Measurements from ENCODE around the gene MEP1A.
A peak's percentile ranks its signal among the peaks of the same experiment; 100 is the strongest.
"Not testable (repeated sequence)": the region's sequence is repeated elsewhere in the genome, so short reads cannot be mapped to it uniquely, and the experiment has no call there.

MEP1A gene

GRCh38 chr6:46834257-46834916, 41.2 kb downstream of the MEP1A start:
- not testable (repeated sequence) for DNase-seq (ENCODE audit: low read depth)

- not testable (repeated sequence) for DNase-seq (ENCODE audit: low read depth)
Observed at GRCh38 chr6:46834991-46835390, 41.8 kb downstream of the MEP1A start.

DNA sequence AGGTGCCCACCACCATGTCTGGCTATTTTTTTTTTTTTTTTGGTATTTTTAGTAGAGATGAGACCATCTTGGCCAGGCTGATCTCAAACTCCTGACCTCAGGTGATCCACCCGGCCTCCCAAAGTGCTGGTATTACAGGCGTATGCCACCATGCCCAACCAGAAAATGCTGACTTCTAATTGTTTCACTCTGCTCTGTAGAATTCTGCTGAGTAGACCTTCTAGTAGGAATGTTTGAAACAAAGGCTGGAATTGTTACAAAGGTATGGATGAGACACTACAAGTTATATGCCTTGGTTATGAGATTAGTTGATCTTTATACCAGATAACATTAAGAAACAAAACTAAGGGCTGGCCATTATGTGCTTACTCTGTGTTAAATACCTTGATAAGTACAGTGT, 44.8 kb downstream of the MEP1A start:
- DNase-seq (ENCODE audit: low read depth): no peak

DNA sequence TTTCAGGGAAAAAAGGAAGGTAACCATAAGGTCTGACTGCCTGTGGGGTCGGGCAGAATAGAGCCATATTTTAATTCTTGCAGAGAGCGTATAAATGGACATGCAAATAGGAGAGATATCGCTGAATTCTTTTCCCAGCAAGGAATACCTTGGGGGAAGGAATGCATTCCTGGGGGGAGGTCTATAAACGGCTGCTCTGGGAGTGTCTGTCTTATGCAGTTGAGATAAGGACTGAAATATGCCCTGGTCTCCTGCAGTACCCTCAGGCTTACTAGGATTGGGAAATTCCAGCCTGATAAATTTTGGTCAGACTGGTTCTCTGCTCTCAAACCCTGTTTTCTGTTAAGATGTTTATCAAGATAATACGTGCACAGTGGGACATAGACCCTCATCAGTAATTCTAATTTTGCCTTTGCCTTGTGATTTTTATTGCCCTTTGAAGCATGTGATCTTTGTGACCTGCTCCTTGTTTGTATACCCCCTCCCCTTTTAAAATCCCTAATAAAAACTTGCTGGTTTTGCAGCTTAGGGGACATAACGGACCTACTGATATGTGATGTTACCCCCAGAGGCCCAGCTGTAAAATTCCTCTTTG, 49.2 kb downstream of the MEP1A start:
- DNase-seq (ENCODE audit: low read depth): not testable (repeated sequence)

- DNase-seq (ENCODE audit: low read depth): no peak
Observed at GRCh38 chr6:46845126-46845525, 51.9 kb downstream of the MEP1A start.

DNA sequence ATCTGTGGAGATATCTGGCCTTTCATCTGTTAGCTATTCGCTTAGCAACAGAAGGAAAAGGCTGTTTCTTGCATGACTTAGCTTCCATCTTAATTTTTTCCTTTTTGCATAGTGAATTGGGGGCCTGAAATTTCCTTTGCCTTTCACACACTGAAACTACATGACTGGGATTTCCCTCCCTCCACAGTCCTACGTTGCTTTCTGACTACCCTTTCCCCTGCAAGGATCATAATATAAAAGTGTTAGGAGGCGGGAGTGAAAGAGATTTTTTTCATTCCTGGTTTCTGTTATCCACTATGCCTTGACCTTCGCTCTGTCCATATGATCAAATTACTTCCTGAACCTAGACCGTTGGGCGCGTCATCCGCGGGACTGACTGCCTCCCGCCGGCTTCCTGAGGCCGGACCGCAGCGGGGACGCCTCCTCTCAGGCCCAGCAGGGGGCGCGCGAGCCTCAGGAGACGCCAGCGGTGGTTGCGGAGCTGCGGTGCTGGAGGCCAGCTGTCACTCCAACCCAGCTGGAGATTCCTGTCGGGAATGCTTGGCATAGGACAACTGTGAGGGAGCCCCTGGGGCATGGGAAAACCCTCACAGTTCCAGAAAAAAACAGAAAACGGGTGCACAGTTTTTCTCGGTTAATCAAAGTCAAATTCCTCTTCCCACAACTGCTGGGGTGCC, 55.6 kb downstream of the MEP1A start:
- DNase-seq (ENCODE audit: low read depth): peak; percentile 57

DNA sequence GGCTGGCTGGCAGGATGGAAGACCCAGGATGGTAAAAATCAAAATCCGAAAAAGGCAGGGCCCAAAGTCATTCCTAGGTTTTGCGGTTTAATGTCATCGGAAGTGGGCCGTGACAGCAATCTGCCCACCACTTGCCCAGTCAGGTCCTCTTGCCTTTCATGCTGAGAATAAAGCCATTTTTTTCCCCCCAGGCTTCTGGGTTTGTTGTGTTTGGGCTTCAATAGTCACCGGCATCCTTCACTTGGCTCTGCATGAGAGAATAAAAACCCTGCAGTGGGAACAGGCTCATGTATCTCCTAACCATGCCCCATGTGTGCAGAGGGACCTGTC, 56.1 kb downstream of the MEP1A start:
- no peak for DNase-seq (ENCODE audit: low read depth)

DNA sequence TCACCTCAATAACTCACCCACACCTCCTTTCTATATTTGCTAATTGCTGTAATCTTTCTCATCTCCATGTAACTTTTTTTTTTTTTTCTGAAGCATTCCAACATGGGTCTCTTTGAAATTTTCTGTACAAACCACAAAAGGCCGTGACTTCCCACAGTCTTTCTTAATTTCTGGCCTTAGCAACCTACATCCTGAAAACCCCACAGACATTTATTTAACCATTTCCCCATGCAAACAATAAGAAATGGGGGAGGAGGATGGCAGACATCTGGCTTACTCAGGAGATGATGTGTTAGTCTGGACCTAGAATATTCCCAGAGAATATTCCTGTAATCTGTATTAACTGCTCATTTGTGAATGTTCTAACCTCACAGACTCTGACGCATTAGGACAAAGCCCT, 57.6 kb downstream of the MEP1A start:
- DNase-seq (ENCODE audit: low read depth): no peak

DNA sequence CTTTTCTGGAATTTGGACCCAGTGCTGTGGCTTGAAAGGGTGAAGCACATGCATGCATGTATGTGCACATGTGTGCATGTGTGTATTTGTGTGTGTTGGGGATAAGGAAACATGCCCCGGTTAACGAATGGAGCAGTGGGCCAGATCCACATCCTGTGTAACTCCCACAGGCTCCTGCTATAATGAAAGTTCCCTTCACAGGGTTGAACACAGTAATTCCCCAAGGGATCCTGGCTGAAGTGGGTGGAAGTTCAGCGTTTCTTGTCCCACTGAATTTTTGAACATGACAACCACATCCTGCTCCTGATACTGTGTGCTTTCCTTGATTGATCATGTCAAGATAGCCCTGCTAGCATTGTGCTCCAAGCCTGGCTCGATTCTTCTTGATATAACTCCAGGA, 58.4 kb downstream of the MEP1A start:
- DNase-seq (ENCODE audit: low read depth): not testable (repeated sequence)

GRCh38 chr6:46855966-46856365, 62.8 kb downstream of the MEP1A start:
- DNase-seq (ENCODE audit: low read depth): not testable (repeated sequence)

- no peak for DNase-seq (ENCODE audit: low read depth)
Observed at GRCh38 chr6:46862381-46862780, 69.2 kb downstream of the MEP1A start.

DNA sequence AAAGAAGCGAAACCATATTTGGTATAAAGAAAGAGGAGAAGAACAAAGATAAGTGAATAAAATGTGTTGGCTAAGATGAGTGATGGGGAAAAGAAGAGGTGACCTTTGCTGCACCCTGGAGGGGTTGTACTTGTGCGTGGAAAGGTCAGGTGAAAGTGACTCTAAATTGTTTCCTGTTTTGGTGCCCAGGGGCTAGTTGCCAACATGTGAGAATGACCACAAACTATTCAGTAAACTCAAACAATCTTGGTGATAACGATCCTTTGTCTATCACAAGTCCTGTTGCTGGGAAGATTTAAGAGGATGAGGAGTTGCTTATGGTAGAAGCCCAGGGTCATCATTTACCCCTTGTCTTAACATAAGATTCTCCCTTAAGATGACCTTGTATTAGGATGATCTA, 70.6 kb downstream of the MEP1A start:
- DNase-seq (ENCODE audit: low read depth): no peak

DNA sequence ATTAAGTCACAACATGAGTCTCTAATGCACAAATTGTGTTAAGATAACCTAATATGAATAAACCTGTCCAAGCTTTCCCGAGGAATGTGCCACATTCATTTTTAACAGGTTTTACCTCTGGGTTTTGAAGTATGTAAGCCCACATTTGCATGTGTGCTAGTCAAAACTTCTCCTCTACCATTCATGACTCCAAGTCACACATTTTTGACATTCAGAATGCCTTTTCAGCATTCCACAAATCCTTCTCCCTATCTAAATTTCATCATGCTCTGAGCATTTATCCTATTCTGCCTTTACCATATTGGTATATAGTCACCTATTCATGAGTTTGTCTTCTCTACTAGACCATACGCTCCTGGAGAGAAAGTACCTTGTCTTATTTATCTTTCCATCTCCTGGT, 72.0 kb downstream of the MEP1A start:
- no peak for DNase-seq (ENCODE audit: low read depth)

DNA sequence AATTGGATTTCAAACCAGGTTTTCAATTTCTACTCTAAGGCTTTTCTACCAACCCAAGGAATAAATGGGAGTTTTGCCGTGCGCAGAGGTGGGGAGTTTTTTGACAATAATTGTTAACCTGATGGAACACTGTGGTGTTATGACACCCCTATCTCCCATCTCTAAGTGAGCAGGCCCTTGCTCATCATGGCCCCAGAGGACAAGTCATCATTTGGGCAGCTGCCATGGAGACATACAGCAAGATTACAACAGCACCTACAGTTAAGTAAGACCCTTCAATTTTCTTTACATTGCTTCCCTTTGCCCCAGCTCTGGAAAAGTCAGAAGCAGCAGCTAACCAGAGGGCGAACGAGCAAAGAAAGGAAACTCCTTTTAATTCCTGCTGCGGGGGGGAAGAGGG, 74.2 kb downstream of the MEP1A start:
- DNase-seq (ENCODE audit: low read depth): no peak

DNA sequence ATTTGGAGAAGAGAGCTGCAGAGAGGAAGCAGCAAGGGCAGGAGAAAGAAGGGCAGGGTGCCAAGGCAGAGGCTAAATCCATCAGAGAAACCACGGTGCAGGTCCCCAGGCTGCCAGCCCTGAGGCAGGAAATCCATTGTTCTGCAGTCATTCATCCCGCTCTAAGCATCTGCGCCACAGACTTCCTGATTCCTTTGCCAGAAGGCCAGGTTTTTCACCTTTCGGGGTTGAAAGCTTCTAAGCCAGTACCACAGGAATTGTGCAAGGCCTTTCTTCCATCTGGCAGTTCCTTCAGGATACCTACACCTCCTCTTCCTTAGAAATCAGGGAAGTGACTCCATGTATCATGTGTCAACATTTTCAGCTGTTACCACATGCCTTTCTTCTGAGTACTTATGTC, 82.9 kb downstream of the MEP1A start:
- no peak for DNase-seq (ENCODE audit: low read depth)

- no peak for DNase-seq (ENCODE audit: low read depth)
Observed at GRCh38 chr6:46879003-46879402, 85.8 kb downstream of the MEP1A start.

- DNase-seq (ENCODE audit: low read depth): no peak
Observed at GRCh38 chr6:46882645-46883044, 89.5 kb downstream of the MEP1A start.

- no peak for DNase-seq (ENCODE audit: low read depth)
Observed at GRCh38 chr6:46888031-46888430, 94.8 kb downstream of the MEP1A start.

- DNase-seq (ENCODE audit: low read depth): no peak
Observed at GRCh38 chr6:46888578-46888977, 95.4 kb downstream of the MEP1A start.
